Neural cell (in vitro differentiated cells): ENCODE measurements around the gene C19orf67. TPM values are rescaled to one million over a fixed set of nuclear protein-coding genes. Genes with fewer than 3 reads are reported as not detected.

Experiments
- H2AFZ ChIP-seq: fragments of 200-600, 300-800 bp; sonication (generic), shearing (Covaris generic); 2 replicates; pipeline ENCODE4 v1.6.0; 2014; ENCODE audit warnings: low read depth, mild to moderate bottlenecking, antibody characterized with exemption, low read length, moderate library complexity
- H3F3A ChIP-seq: fragments of 200-600 bp; shearing (Covaris generic); 2 replicates; pipeline ENCODE4 v1.6.1; 2016; ENCODE audit warnings: mild to moderate bottlenecking, moderate library complexity, mixed read lengths, antibody characterized with exemption, low read length; ENCODE audit not compliant: insufficient read depth, poor library complexity, severe bottlenecking
- H3K27ac ChIP-seq: fragments of 200-600, 300-800 bp; sonication (generic), shearing (Covaris generic); 2 replicates; pipeline ENCODE4 v1.5.1; 2014; ENCODE audit warnings: mild to moderate bottlenecking, low read length, moderate library complexity
- H3K27me3 ChIP-seq: fragments of 300-800, 200-600 bp; sonication (generic), shearing (Covaris generic); 2 replicates; pipeline ENCODE4 v1.6.0; 2014; ENCODE audit warnings: mild to moderate bottlenecking, low read depth, low read length, moderate library complexity; ENCODE audit not compliant: insufficient read depth
- H3K36me3 ChIP-seq: fragments of 300-800, 200-600 bp; sonication (generic), shearing (Covaris generic); 2 replicates; pipeline ENCODE4 v1.5.1; 2014; ENCODE audit warnings: mild to moderate bottlenecking, antibody characterized with exemption, low read length, moderate library complexity; ENCODE audit not compliant: insufficient read depth
- H3K4me2 ChIP-seq: fragments of 300-800, 200-600 bp; sonication (generic), shearing (Covaris generic); 2 replicates; pipeline ENCODE4 v1.6.0; 2014; ENCODE audit warnings: mild to moderate bottlenecking, low read length
- H3K4me3 ChIP-seq: fragments of 300-800, 200-600 bp; sonication (generic), shearing (Covaris generic); 2 replicates; pipeline ENCODE4 v1.5.1; 2014; ENCODE audit warnings: mild to moderate bottlenecking, low read length, moderate library complexity
- H3K79me2 ChIP-seq: fragments of 200-600 bp; shearing (Covaris generic); replicated peaks from 2 replicates; pipeline ENCODE4 v1.6.0; 2014; ENCODE audit warnings: mild to moderate bottlenecking, low read length, moderate library complexity; ENCODE audit not compliant: insufficient read depth
- H3K9ac ChIP-seq: fragments of 300-800, 200-600 bp; sonication (generic), shearing (Covaris generic); 2 replicates; pipeline ENCODE4 v1.6.1; 2016; ENCODE audit warnings: mild to moderate bottlenecking, low read length, mixed read lengths
- H3K9me2 ChIP-seq: fragments of 200-600 bp; shearing (Covaris generic); 2 replicates; pipeline ENCODE4 v1.6.1; 2016; ENCODE audit warnings: mild to moderate bottlenecking, low read length, mixed read lengths; ENCODE audit not compliant: insufficient read depth
- H3K9me3 ChIP-seq: fragments of 200-600, 300-800 bp; sonication (generic), shearing (Covaris generic); 2 replicates; pipeline ENCODE4 v1.6.1; 2016; ENCODE audit warnings: mild to moderate bottlenecking, mixed run types, low read length, moderate library complexity, mixed read lengths
- H4K20me1 ChIP-seq: fragments of 200-600 bp; shearing (Covaris generic); 2 replicates; pipeline ENCODE4 v1.6.1; 2016; ENCODE audit warnings: mild to moderate bottlenecking, mixed run types; ENCODE audit not compliant: insufficient read depth
- CTCF ChIP-seq: fragments of 450-650 bp; IDR thresholded peaks from 2 replicates; pipeline ENCODE4 v1.5.1; 2014; ENCODE audit warnings: antibody characterized with exemption, mild to moderate bottlenecking, moderate library complexity; ENCODE audit not compliant: poor library complexity, severe bottlenecking
- EP300 ChIP-seq: fragments of 450-650 bp; conservative IDR thresholded peaks from 2 replicates; pipeline ENCODE4 v1.6.1; 2014; ENCODE audit warnings: antibody characterized with exemption, mild to moderate bottlenecking, moderate library complexity; ENCODE audit not compliant: poor library complexity, severe bottlenecking
- EZH2 ChIP-seq: fragments of 200-600, 300-800 bp; shearing (Covaris generic), sonication (generic); IDR thresholded peaks from 2 replicates; pipeline ENCODE4 v1.6.1; 2014; ENCODE audit warnings: antibody characterized with exemption, low read length, borderline replicate concordance, mild to moderate bottlenecking; ENCODE audit not compliant: insufficient read depth, poor library complexity, severe bottlenecking
- MXI1 ChIP-seq: fragments of 450-650 bp; conservative IDR thresholded peaks from 2 replicates; pipeline ENCODE4 v1.6.1; 2014; ENCODE audit warnings: antibody characterized with exemption, mild to moderate bottlenecking; ENCODE audit not compliant: poor library complexity, severe bottlenecking
- POLR2AphosphoS5 ChIP-seq: IDR thresholded peaks from 2 replicates; pipeline ENCODE4 v1.6.1; 2012
- RAD21 ChIP-seq: fragments of 450-650 bp; conservative IDR thresholded peaks from 2 replicates; pipeline ENCODE4 v1.6.1; 2014; ENCODE audit warnings: antibody characterized with exemption, mild to moderate bottlenecking, moderate library complexity
- REST ChIP-seq: IDR thresholded peaks from 2 replicates; pipeline ENCODE4 v1.6.1; 2012; ENCODE audit warnings: borderline replicate concordance
- SMC3 ChIP-seq: fragments of 450-650 bp; conservative IDR thresholded peaks from 2 replicates; pipeline ENCODE4 v1.6.1; 2014; ENCODE audit warnings: antibody characterized with exemption, mild to moderate bottlenecking, moderate library complexity; ENCODE audit not compliant: poor library complexity
- TAF1 ChIP-seq: IDR thresholded peaks from 2 replicates; pipeline ENCODE4 v1.6.1; 2012; ENCODE audit warnings: low read depth
- polyA plus RNA-seq: library from polyadenylated mRNA; depleted of rRNA; stranded (reverse); fragments of >200 nt; gene quantifications from 2 replicates; pipeline ENCODE4 v1.2.3, GENCODE V29; 2014

The C19orf67 gene
- polyA plus RNA-seq, 1 donor from 2014 or later = not detected

GRCh38 chr19:14094854-14095253 lies 9.3 kb upstream of the C19orf67 start:
- H3K27ac ChIP-seq = no peak overlapping the region
- peaks cover 4% of the 10 kb centered on the region for H3F3A ChIP-seq
- no peak overlapping the region for H3K9ac ChIP-seq

GRCh38 chr19:14093117-14093823 lies 7.7 kb upstream of the C19orf67 start:
- peaks cover 4% of the 10 kb centered on the region for H3F3A ChIP-seq
- TF ChIP-seq EZH2 = no peak
- TF ChIP-seq MXI1 = no peak
- TF ChIP-seq POLR2AphosphoS5 = no peak
- TF ChIP-seq RAD21 = no peak
- TF ChIP-seq CTCF = no peak
- no peak overlapping the region for H3K4me2 ChIP-seq
- no peak overlapping the region for H3K27ac ChIP-seq
- peaks cover 6% of the 10 kb centered on the region for H3K36me3 ChIP-seq
- no peak overlapping the region for H2AFZ ChIP-seq
- no peak overlapping the region for H3K4me3 ChIP-seq
- no peaks in the 10 kb centered on the region for H3K27me3 ChIP-seq
- peaks cover 3% of the 10 kb centered on the region for H3K9me3 ChIP-seq
- no peaks in the 10 kb centered on the region for H3K9me2 ChIP-seq
- no peak overlapping the region for H3K9ac ChIP-seq
- H4K20me1 ChIP-seq = peaks cover 8% of the 10 kb centered on the region
- H3K79me2 ChIP-seq = no peaks in the 10 kb centered on the region

More at GRCh38 chr19:14094854-14095253, 9.3 kb upstream of the C19orf67 start:
- H3K4me3 ChIP-seq = no peak overlapping the region
- peaks cover 3% of the 10 kb centered on the region for H3K9me3 ChIP-seq
- no peaks in the 10 kb centered on the region for H3K79me2 ChIP-seq
- H2AFZ ChIP-seq = no peak overlapping the region
- H3K9me2 ChIP-seq = no peaks in the 10 kb centered on the region
- H3K4me2 ChIP-seq = no peak overlapping the region
- no peaks in the 10 kb centered on the region for H3K27me3 ChIP-seq
- H3K36me3 ChIP-seq = peaks cover 6% of the 10 kb centered on the region
- no peaks in the 10 kb centered on the region for H4K20me1 ChIP-seq
- TF ChIP-seq CTCF (no peak), EP300 (no peak), SMC3 (no peak), REST (no peak), EZH2 (no peak), POLR2AphosphoS5 (no peak), RAD21 (no peak), MXI1 (no peak), TAF1 (no peak)
